Liver (tissue), 9 donors: ENCODE measurements around the gene TMEM243. TPM values are rescaled to one million over a fixed set of nuclear protein-coding genes. Genes with fewer than 3 reads are reported as not detected.

Source experiments
- DNase-seq: peaks from one replicate; pipeline ENCODE4 v3.0.0-alpha.2; 2017; ENCODE audit warnings: low spot score
- H3K27ac ChIP-seq, 2 donors: one replicate each; pipeline ENCODE4 v1.7.0; 2013; ENCODE audit warnings: inconsistent platforms in 2 of 2, low read length in 2 of 2, control low read depth in 1 of 2, low read depth in 1 of 2, mild to moderate bottlenecking in 1 of 2
- H3K27me3 ChIP-seq, 4 donors: one replicate each; pipeline versions ENCODE4 v1.6.1 to v1.7.0; 2013; ENCODE audit warnings: low read length in 3 of 4, inconsistent platforms in 1 of 4, mild to moderate bottlenecking in 1 of 4, moderate library complexity in 1 of 4; ENCODE audit not compliant: control insufficient read depth in 4 of 4, insufficient read depth in 4 of 4
- H3K36me3 ChIP-seq, 4 donors: one replicate each; pipeline versions ENCODE4 v1.6.1 to v1.7.0; 2013; ENCODE audit warnings: low read length in 3 of 4, mild to moderate bottlenecking in 3 of 4, low read depth in 1 of 4, moderate library complexity in 1 of 4; ENCODE audit not compliant: control insufficient read depth in 4 of 4, insufficient read depth in 3 of 4
- H3K4me1 ChIP-seq, 4 donors: one replicate each; pipeline versions ENCODE4 v1.6.1 to v1.7.0; 2013; ENCODE audit warnings: low read length in 3 of 4, mild to moderate bottlenecking in 3 of 4, moderate library complexity in 1 of 4; ENCODE audit not compliant: control insufficient read depth in 4 of 4, insufficient read depth in 4 of 4
- H3K4me3 ChIP-seq, 3 donors: one replicate each; pipeline versions ENCODE4 v1.6.1 to v1.7.0; 2013; ENCODE audit warnings: low read length in 3 of 3, control low read depth in 1 of 3, low read depth in 1 of 3, mild to moderate bottlenecking in 1 of 3
- H3K9ac ChIP-seq, 2 donors: one replicate each; pipeline ENCODE4 v1.7.0; 2013; ENCODE audit warnings: low read length in 2 of 2, mild to moderate bottlenecking in 2 of 2, moderate library complexity in 2 of 2, control low read depth in 1 of 2, low read depth in 1 of 2
- H3K9me3 ChIP-seq, 4 donors: one replicate each; pipeline versions ENCODE4 v1.6.1 to v1.7.0; 2013; ENCODE audit warnings: low read length in 3 of 4; ENCODE audit not compliant: control insufficient read depth in 4 of 4
- CTCF ChIP-seq: fragments of 150-350 bp; IDR thresholded peaks from 2 replicates; pipeline ENCODE4 v1.5.1; 2017; ENCODE audit warnings: improper control_type of control experiment, low read depth, low read length; ENCODE audit not compliant: missing input control
- EGR1 ChIP-seq, 2 donors: IDR thresholded peaks; 2 replicates each; pipeline ENCODE4 v1.6.1; 2016 to 2018; ENCODE audit warnings: antibody characterized with exemption in 2 of 2, low read depth in 2 of 2
- FOXA1 ChIP-seq: IDR thresholded peaks from 2 replicates; pipeline ENCODE4 v1.6.1; 2016; ENCODE audit warnings: antibody characterized with exemption
- FOXA2 ChIP-seq: IDR thresholded peaks from 2 replicates; pipeline ENCODE4 v1.6.1; 2016; ENCODE audit warnings: antibody characterized with exemption
- GABPA ChIP-seq, 2 donors: IDR thresholded peaks in 1 of 2; conservative IDR thresholded peaks in 1 of 2; 2 replicates each; pipeline ENCODE4 v1.6.1; 2016; ENCODE audit warnings: antibody characterized with exemption in 2 of 2, mild to moderate bottlenecking in 1 of 2, moderate library complexity in 1 of 2
- HNF4A ChIP-seq, 2 donors: conservative IDR thresholded peaks; 2 replicates each; pipeline ENCODE4 v1.6.1; 2016; ENCODE audit warnings: antibody characterized with exemption in 2 of 2, mild to moderate bottlenecking in 2 of 2
- HNF4G ChIP-seq: IDR thresholded peaks from 2 replicates; pipeline ENCODE4 v1.6.1; 2016; ENCODE audit warnings: antibody characterized with exemption
- JUND ChIP-seq, 2 donors: IDR thresholded peaks; 2 replicates each; pipeline ENCODE4 v1.6.1; 2016; ENCODE audit warnings: antibody characterized with exemption in 2 of 2
- NR2F2 ChIP-seq: IDR thresholded peaks from 2 replicates; pipeline ENCODE4 v1.6.1; 2016; ENCODE audit warnings: antibody characterized with exemption
- RAD21 ChIP-seq, 2 donors: IDR thresholded peaks; 2 replicates each; pipeline ENCODE4 v1.6.1; 2016; ENCODE audit warnings: antibody characterized with exemption in 2 of 2, mild to moderate bottlenecking in 2 of 2
- REST ChIP-seq: IDR thresholded peaks from 2 replicates; pipeline ENCODE4 v1.6.1; 2016; ENCODE audit warnings: antibody characterized with exemption, mild to moderate bottlenecking
- RXRA ChIP-seq, 2 donors: IDR thresholded peaks; 2 replicates each; pipeline ENCODE4 v1.6.1; 2017 to 2018; ENCODE audit warnings: antibody characterized with exemption in 2 of 2, mild to moderate bottlenecking in 1 of 2
- SP1 ChIP-seq: IDR thresholded peaks from 2 replicates; pipeline ENCODE4 v1.6.1; 2018; ENCODE audit warnings: antibody characterized with exemption, mild to moderate bottlenecking
- TAF1 ChIP-seq: conservative IDR thresholded peaks from 2 replicates; pipeline ENCODE4 v1.6.1; 2016; ENCODE audit warnings: antibody characterized with exemption, mild to moderate bottlenecking
- ZBTB33 ChIP-seq: IDR thresholded peaks from 2 replicates; pipeline ENCODE4 v1.6.1; 2016; ENCODE audit warnings: antibody characterized with exemption
- WGBS: extraction: QIAGEN DNeasy Blood & Tissue Kit; methylation state at CpG from one replicate; pipeline ENCODE4 v1.1.7; 2013; 5-methylcytosine and 5-hydroxymethylcytosine counted together
- polyA plus RNA-seq, 2 donors: library from polyadenylated mRNA; stranded (reverse) in 1 of 2; unstranded in 1 of 2; fragments of 200-250 nt in 1 of 2; fragments of >200 nt in 1 of 2; fragmentation: Nextera tagmentation in 1 of 2; extraction: Ambion mirVana in 1 of 2; gene quantifications; one replicate each; pipeline versions ENCODE4 v1.2.1 to v1.2.3, GENCODE V29; 2013 to 2015
- total RNA-seq, 2 donors: library from RNA; depleted of rRNA; stranded (reverse); fragments of >200 nt; gene quantifications; one replicate each; pipeline ENCODE4 v1.2.3, GENCODE V29; 2014
- donor health status: healthy.
- donor health status: healthy.
- donor health status: healthy.
- donor health status: healthy.
- donor health status: healthy.

Gene TMEM243
- total and polyA plus RNA-seq, 4 donors: 4.8 to 8.0 (median 5.5) TPM

- Histone ChIP-seq H3K27me3 (peaks cover 0 to 5% (median 1%) of the 10 kb centered on the region in 4 donors), H3K36me3 (no peaks in the 10 kb centered on the region), H3K9ac (peak overlapping the region in 1 of 2 donors; percentile 54), H3K4me1 (peaks cover 2 to 18% (median 10%) of the 10 kb centered on the region in 4 donors), H3K27ac (no peak overlapping the region), H3K4me3 (peak overlapping the region in 1 of 3 donors; percentile 81), H3K9me3 (no peaks in the 10 kb centered on the region)
- no peak for DNase-seq
- WGBS: 65% methylated on average over 9 of the region's 9 CpGs
- TF ChIP-seq REST (no peak), RAD21 (IDR thresholded peaks at IDR 0.05) (no peak), RXRA (IDR thresholded peaks at IDR 0.05) (no peak), JUND (IDR thresholded peaks at IDR 0.05) (no peak), SP1 (no peak), HNF4A (conservative IDR thresholded peaks at IDR 0.05) (no peak), ZBTB33 (no peak), EGR1 (IDR thresholded peaks at IDR 0.05; ENCODE audit: low read depth in 2 of 2) (no peak), TAF1 (no peak), CTCF (no peak), GABPA (IDR thresholded peaks at IDR 0.05 in 1 of 2, conservative IDR thresholded peaks at IDR 0.05 in 1 of 2) (no peak)
Measured at GRCh38 chr7:87217983-87218653, 1.4 kb downstream of the TMEM243 start.

GRCh38 chr7:87216701-87217508 is 2.6 kb downstream of the TMEM243 start:
- no peak for DNase-seq
- no peak overlapping the region for H3K9ac ChIP-seq
- H3K27me3 ChIP-seq: peaks cover 0 to 2% (median 0%) of the 10 kb centered on the region in 4 donors
- WGBS: 79% methylated on average over 5 of the region's 5 CpGs
- H3K9me3 ChIP-seq: no peaks in the 10 kb centered on the region
- no peak overlapping the region for H3K27ac ChIP-seq
- H3K4me1 ChIP-seq: peaks cover 3 to 18% (median 10%) of the 10 kb centered on the region in 4 donors
- H3K36me3 ChIP-seq: no peaks in the 10 kb centered on the region
- no peak overlapping the region for H3K4me3 ChIP-seq
- TF ChIP-seq SP1 (no peak), HNF4A (conservative IDR thresholded peaks at IDR 0.05) (no peak), JUND (IDR thresholded peaks at IDR 0.05) (no peak), FOXA2 (no peak), RAD21 (IDR thresholded peaks at IDR 0.05) (no peak), RXRA (IDR thresholded peaks at IDR 0.05) (no peak), HNF4G (no peak), EGR1 (IDR thresholded peaks at IDR 0.05; ENCODE audit: low read depth in 2 of 2) (no peak), NR2F2 (no peak), FOXA1 (no peak), CTCF (no peak)
